HepG2 (cell line): ENCODE measurements around the gene FGF14. TPM values are rescaled to one million over a fixed set of nuclear protein-coding genes. Genes with fewer than 3 reads are reported as not detected.

Experiments used
- ATAC-seq: fragments of 200-7000 bp; cut with Tn5 transposase; 3 replicates; pipeline ENCODE4 v1.9.1; 2020; ENCODE audit warnings: mild to moderate bottlenecking, moderate library complexity
- BruUV-seq: library from RNA; stranded (reverse); fragments of 400-500 nt; replicated peaks from 2 replicates; lab custom pipeline; 2021; lab: Mats Ljungman, UMichigan
- CTCF ChIA-PET: fragments of 300-600 bp; formaldehyde crosslinking; extraction: SDS; loops from one replicate; lab custom pipeline; 2021; ENCODE audit warnings: low total read pairs, inconsistent platforms, low intra/inter-chr PET ratio; lab: Yijun Ruan, JAX
- POLR2A ChIA-PET: fragments of 350-600 bp; sonication (Branson Sonifier 250); formaldehyde crosslinking; loops from one replicate; lab custom pipeline; 2020; ENCODE audit warnings: antibody characterized with exemption, inconsistent platforms; lab: Yijun Ruan, JAX
- DNase-seq: peaks from one replicate; pipeline ENCODE4 v3.0.0-alpha.2; 2015; ENCODE audit warnings: low spot score
- FAIRE-seq: peaks from 3 replicates; lab custom pipeline; 2011; peaks lifted over from hg19 to GRCh38; lab: Jason Lieb, UNC
- H2AFZ ChIP-seq: one replicate; pipeline ENCODE4 v1.6.1; 2011; ENCODE audit warnings: low read length, inconsistent platforms
- H3K27ac ChIP-seq: fragments of 300-600 bp; 3 replicates; pipeline ENCODE4 v1.8.0; 2011; ENCODE audit warnings: mixed run types, mild to moderate bottlenecking, mixed read lengths, low read length, inconsistent platforms; ENCODE audit not compliant: insufficient read depth; ENCODE audit errors: extremely low read length
- H3K27me3 ChIP-seq, 2 experiments: fragments of 200-600 bp in 1 of 2; 2 replicates in 1 of 2; 3 replicates in 1 of 2; pipeline versions ENCODE4 v1.6.0 to v1.8.0; 2011; ENCODE audit warnings: low read length in 2 of 2, mild to moderate bottlenecking in 2 of 2, moderate library complexity in 2 of 2, inconsistent platforms in 1 of 2; ENCODE audit not compliant: insufficient read depth in 2 of 2, control insufficient read depth in 1 of 2
- H3K36me3 ChIP-seq, 2 experiments: fragments of 200-600 bp in 1 of 2; replicated peaks in 1 of 2; 2 replicates in 1 of 2; 3 replicates in 1 of 2; pipeline versions ENCODE4 v1.5.1 to v1.8.0; 2011; ENCODE audit warnings: low read length in 2 of 2, inconsistent platforms in 1 of 2; ENCODE audit not compliant: insufficient read depth in 2 of 2, control insufficient read depth in 1 of 2
- H3K4me1 ChIP-seq: 2 replicates; pipeline ENCODE4 v1.5.1; 2012; ENCODE audit warnings: low read length, inconsistent platforms; ENCODE audit not compliant: insufficient read depth
- H3K4me2 ChIP-seq: 2 replicates; pipeline ENCODE4 v1.6.0; 2011; ENCODE audit warnings: low read depth, low read length, inconsistent platforms
- H3K4me3 ChIP-seq, 3 experiments: fragments of 200-600 bp in 1 of 3; sonication (generic), shearing (Covaris generic) in 1 of 3; replicated peaks in 1 of 3; 2 replicates each; pipeline ENCODE4 v1.5.1; 2011 to 2016; ENCODE audit warnings: low read length in 3 of 3, inconsistent platforms in 2 of 3, low read depth in 2 of 3, mild to moderate bottlenecking in 2 of 3, control low read depth in 1 of 3, mixed read lengths in 1 of 3; ENCODE audit not compliant: insufficient read depth in 1 of 3
- H3K79me2 ChIP-seq: one replicate; pipeline ENCODE4 v1.6.1; 2011; ENCODE audit warnings: low read length, inconsistent platforms; ENCODE audit not compliant: insufficient read depth
- H3K9ac ChIP-seq: 2 replicates; pipeline ENCODE4 v1.6.0; 2011; ENCODE audit warnings: mild to moderate bottlenecking, low read depth, low read length, inconsistent platforms; ENCODE audit not compliant: insufficient read depth
- H3K9me3 ChIP-seq: 2 replicates; pipeline ENCODE4 v1.5.1; 2012; ENCODE audit warnings: mild to moderate bottlenecking, low read length
- H4K20me1 ChIP-seq: 2 replicates; pipeline ENCODE4 v1.6.0; 2011; ENCODE audit warnings: inconsistent platforms, mild to moderate bottlenecking, low read length, moderate library complexity; ENCODE audit not compliant: insufficient read depth
- DMTF1 ChIP-seq: sonication (generic); formaldehyde crosslinking; IDR thresholded peaks from 2 replicates; pipeline ENCODE4 v1.4.0; 2020; ENCODE audit warnings: mild to moderate bottlenecking, missing genetic modification reagents
- HNF4A ChIP-seq: sonication (generic); formaldehyde crosslinking; IDR thresholded peaks from 2 replicates; pipeline ENCODE4 v1.4.0; 2020; ENCODE audit warnings: missing genetic modification reagents
- KLF6 ChIP-seq: IDR thresholded peaks from 2 replicates; pipeline ENCODE4 v1.8.0; 2016; ENCODE audit warnings: missing biosample characterization, missing genetic modification reagents
- POGZ ChIP-seq: sonication (generic); formaldehyde crosslinking; IDR thresholded peaks from 2 replicates; pipeline ENCODE4 v1.4.0; 2020; ENCODE audit warnings: mild to moderate bottlenecking, missing genetic modification reagents
- RELA ChIP-seq: sonication (generic); formaldehyde crosslinking; IDR thresholded peaks from 2 replicates; pipeline ENCODE4 v1.4.0; 2020; ENCODE audit warnings: missing genetic modification reagents
- REXO4 ChIP-seq: sonication (generic); formaldehyde crosslinking; IDR thresholded peaks from 2 replicates; pipeline ENCODE4 v1.8.0; 2022; ENCODE audit warnings: missing genetic modification reagents, mild to moderate bottlenecking, borderline replicate concordance
- TARDBP ChIP-seq: sonication (generic); formaldehyde crosslinking; IDR thresholded peaks from 2 replicates; pipeline ENCODE4 v1.8.0; 2022; ENCODE audit warnings: mild to moderate bottlenecking, missing genetic modification reagents
- ZBTB49 ChIP-seq: sonication (generic); formaldehyde crosslinking; IDR thresholded peaks from 2 replicates; pipeline ENCODE4 v1.4.0; 2020; ENCODE audit warnings: missing genetic modification reagents, borderline replicate concordance
- ZFP62 ChIP-seq: sonication (generic); formaldehyde crosslinking; IDR thresholded peaks from 2 replicates; pipeline ENCODE4 v1.4.0; 2020; ENCODE audit warnings: missing genetic modification reagents
- ZNF121 ChIP-seq: sonication (generic); formaldehyde crosslinking; IDR thresholded peaks from 2 replicates; pipeline ENCODE4 v1.5.0; 2020; ENCODE audit warnings: mild to moderate bottlenecking, missing genetic modification reagents
- ZNF496 ChIP-seq: sonication (generic); formaldehyde crosslinking; IDR thresholded peaks from 2 replicates; pipeline ENCODE4 v1.8.1; 2023; ENCODE audit warnings: mild to moderate bottlenecking, moderate library complexity, missing genetic modification reagents; ENCODE audit not compliant: insufficient replicate concordance
- ZNF7 ChIP-seq: IDR thresholded peaks from 2 replicates; pipeline ENCODE4 v1.6.1; 2016; ENCODE audit warnings: missing biosample characterization, missing genetic modification reagents
- ZNF780A ChIP-seq: sonication (generic); formaldehyde crosslinking; IDR thresholded peaks from 2 replicates; pipeline ENCODE4 v1.8.0; 2022; ENCODE audit warnings: mild to moderate bottlenecking, missing genetic modification reagents, moderate library complexity
- WGBS: methylation state at CpG from one replicate; pipeline ENCODE4 v1.1.6; 2017; ENCODE audit warnings: low lambda C conversion rate; 5-methylcytosine and 5-hydroxymethylcytosine counted together
- in situ Hi-C: cut with HindIII; loops from 2 replicates; pipeline ENCODE4 v1.10.0; 2017; ENCODE audit warnings: low pct_unique_long_range_greater_than_20kb; ENCODE audit not compliant: extremely low pct_ligation_motif_present
- intact Hi-C: fragments of 100-400 bp; cut with micrococcal nuclease; formaldehyde crosslinking; loops from one replicate; pipeline ENCODE4 v1.10.0; 2022; ENCODE audit not compliant: unreplicated experiment
- polyA plus RNA-seq, 8 experiments: library from polyadenylated mRNA; depleted of rRNA in 3 of 8; stranded (reverse) in 7 of 8; unstranded in 1 of 8; fragments of >200 nt; fragmentation: Illumina TruSeq in 4 of 8; extraction: Trizol in 4 of 8; gene quantifications; 2 replicates each; pipeline versions ENCODE4 v1.2.1 to v1.2.3, GENCODE V29; 2011 to 2016; ENCODE audit warnings: low read depth in 4 of 8, missing spikeins in 1 of 8, mixed read lengths in 1 of 8; ENCODE audit not compliant: insufficient read depth in 1 of 8
- total RNA-seq, 5 experiments: library from RNA; depleted of rRNA; stranded (reverse); fragments of >200 nt; fragmentation: Illumina TruSeq; extraction: Trizol; gene quantifications; 2 replicates each; pipeline ENCODE4 v1.2.3, GENCODE V29; 2016; ENCODE audit warnings: low read depth in 1 of 5
- TF ChIP-seq, protein P1 (sequence below): IDR thresholded peaks from 2 replicates; pipeline ENCODE4 v1.6.1; 2016; ENCODE audit warnings: low read depth, borderline replicate concordance
- TF ChIP-seq, protein P2 (sequence below), 2 experiments: sonication (generic) in 1 of 2; formaldehyde crosslinking in 1 of 2; IDR thresholded peaks; 2 replicates each; pipeline versions ENCODE4 v1.6.1 to v1.9.0; 2014 to 2022; ENCODE audit warnings: antibody characterized with exemption in 1 of 2, borderline replicate concordance in 1 of 2, inconsistent platforms in 1 of 2, low read depth in 1 of 2, missing genetic modification reagents in 1 of 2

FGF14 gene
- total and polyA plus RNA-seq, 2 of the 13 experiments (the other 11 are each of a cell fraction or from before 2014, with no cell fraction given) = not detected

- ATAC-seq = no peak
- Histone ChIP-seq H3K27ac (no peak overlapping the region), H4K20me1 (no peaks in the 10 kb centered on the region), H3K9ac (no peak overlapping the region), H3K79me2 (no peaks in the 10 kb centered on the region), H3K9me3 (no peaks in the 10 kb centered on the region), H3K36me3 (no peaks in the 10 kb centered on the region), H3K4me3 (no peak overlapping the region), H2AFZ (no peak overlapping the region), H3K4me1 (no peaks in the 10 kb centered on the region), H3K27me3 (no peaks in the 10 kb centered on the region), H3K4me2 (no peak overlapping the region)
- ChIA-PET CTCF (no interaction called here), POLR2A (no interaction called here)
- in situ Hi-C loops = no loop called here
- no peak for DNase-seq
- no peak for FAIRE-seq
- 18% methylated on average over 6 of the region's 6 CpGs for WGBS
- intact Hi-C loops = no loop called here
- BruUV-seq = no TSS peak
- TF ChIP-seq ZNF780A (CRISPR knock-in tag) = no peak
- no peak for TF ChIP-seq RELA (CRISPR knock-in tag)
- no peak for TF ChIP-seq TARDBP
- TF ChIP-seq ZFP62 (CRISPR knock-in tag) = no peak
- TF ChIP-seq ZNF7 (CRISPR knock-in tag) = no peak
- no peak for TF ChIP-seq REXO4 (CRISPR knock-in tag)
- TF ChIP-seq DMTF1 (CRISPR knock-in tag) = no peak
- no peak for TF ChIP-seq ZNF121 (CRISPR knock-in tag)
- TF ChIP-seq, protein P1, sequence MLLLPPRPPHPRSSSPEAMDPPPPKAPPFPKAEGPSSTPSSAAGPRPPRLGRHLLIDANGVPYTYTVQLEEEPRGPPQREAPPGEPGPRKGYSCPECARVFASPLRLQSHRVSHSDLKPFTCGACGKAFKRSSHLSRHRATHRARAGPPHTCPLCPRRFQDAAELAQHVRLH (CRISPR knock-in tag) = no peak
- no peak for TF ChIP-seq ZBTB49 (CRISPR knock-in tag)
- no peak for TF ChIP-seq POGZ
- no peak for TF ChIP-seq KLF6 (CRISPR knock-in tag)
- TF ChIP-seq, protein P2, sequence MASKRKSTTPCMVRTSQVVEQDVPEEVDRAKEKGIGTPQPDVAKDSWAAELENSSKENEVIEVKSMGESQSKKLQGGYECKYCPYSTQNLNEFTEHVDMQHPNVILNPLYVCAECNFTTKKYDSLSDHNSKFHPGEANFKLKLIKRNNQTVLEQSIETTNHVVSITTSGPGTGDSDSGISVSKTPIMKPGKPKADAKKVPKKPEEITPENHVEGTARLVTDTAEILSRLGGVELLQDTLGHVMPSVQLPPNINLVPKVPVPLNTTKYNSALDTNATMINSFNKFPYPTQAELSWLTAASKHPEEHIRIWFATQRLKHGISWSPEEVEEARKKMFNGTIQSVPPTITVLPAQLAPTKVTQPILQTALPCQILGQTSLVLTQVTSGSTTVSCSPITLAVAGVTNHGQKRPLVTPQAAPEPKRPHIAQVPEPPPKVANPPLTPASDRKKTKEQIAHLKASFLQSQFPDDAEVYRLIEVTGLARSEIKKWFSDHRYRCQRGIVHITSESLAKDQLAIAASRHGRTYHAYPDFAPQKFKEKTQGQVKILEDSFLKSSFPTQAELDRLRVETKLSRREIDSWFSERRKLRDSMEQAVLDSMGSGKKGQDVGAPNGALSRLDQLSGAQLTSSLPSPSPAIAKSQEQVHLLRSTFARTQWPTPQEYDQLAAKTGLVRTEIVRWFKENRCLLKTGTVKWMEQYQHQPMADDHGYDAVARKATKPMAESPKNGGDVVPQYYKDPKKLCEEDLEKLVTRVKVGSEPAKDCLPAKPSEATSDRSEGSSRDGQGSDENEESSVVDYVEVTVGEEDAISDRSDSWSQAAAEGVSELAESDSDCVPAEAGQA (IDR thresholded peaks at IDR 0.05; ENCODE audit: low read depth) = no peak
- TF ChIP-seq, protein P2 (CRISPR knock-in tag; IDR thresholded peaks at IDR 0.05; ENCODE audit: borderline replicate concordance) = no peak
- no peak for TF ChIP-seq HNF4A (CRISPR knock-in tag)
- no peak for TF ChIP-seq ZNF496 (CRISPR knock-in tag)
Measured at GRCh38 chr13:102225892-102226291, 176.0 kb downstream of the FGF14 start.
